Stomach (tissue), 9 donors: ENCODE results near the gene PTPRE. TPM values are rescaled to one million over a fixed set of nuclear protein-coding genes. Genes with fewer than 3 reads are reported as not detected.

ENCODE experiments used
- DNase-seq, 2 donors: peaks; one replicate each; pipeline versions ENCODE4 v3.0.0 to v3.0.0-alpha.2; 2013 to 2019
- H3K27ac ChIP-seq, 5 donors: fragments of 200-600 bp in 4 of 5; sonication (generic) in 4 of 5; one replicate each; pipeline ENCODE4 v1.5.1; 2013 to 2019; ENCODE audit warnings: mild to moderate bottlenecking in 1 of 5, moderate library complexity in 1 of 5
- H3K27me3 ChIP-seq, 3 donors: fragments of 200-600 bp; sonication (generic); one replicate each; pipeline ENCODE4 v1.5.1; 2017 to 2019; ENCODE audit warnings: mixed run types in 1 of 3
- H3K36me3 ChIP-seq, 4 donors: fragments of 200-600 bp; sonication (generic); 1 replicate in 3 of 4; 2 replicates in 1 of 4; pipeline ENCODE4 v1.5.1; 2016 to 2019
- H3K4me1 ChIP-seq, 4 donors: fragments of 200-600 bp; sonication (generic); one replicate each; pipeline ENCODE4 v1.5.1; 2016 to 2019
- H3K4me3 ChIP-seq, 4 donors: fragments of 200-600 bp; sonication (generic) in 3 of 4; one replicate each; pipeline ENCODE4 v1.5.1; 2016 to 2019; ENCODE audit warnings: mild to moderate bottlenecking in 1 of 4
- H3K9me3 ChIP-seq, 4 donors: fragments of 200-600 bp; sonication (generic); one replicate each; pipeline ENCODE4 v1.5.1; 2016 to 2019
- EP300 ChIP-seq: sonication (generic); formaldehyde crosslinking; IDR thresholded peaks from one replicate; pipeline ENCODE4 v1.6.1; 2017; ENCODE audit warnings: antibody characterized with exemption
- POLR2A ChIP-seq, 4 donors: fragments of 450-650 bp; IDR thresholded peaks; one replicate each; pipeline ENCODE4 v1.6.1; 2016; ENCODE audit warnings: antibody characterized with exemption in 4 of 4, control low read depth in 2 of 4, mild to moderate bottlenecking in 1 of 4, moderate library complexity in 1 of 4
- POLR2AphosphoS5 ChIP-seq, 3 donors: sonication (generic); formaldehyde crosslinking; IDR thresholded peaks; one replicate each; pipeline ENCODE4 v1.6.1; 2016; ENCODE audit warnings: antibody characterized with exemption in 3 of 3
- WGBS, 5 donors: extraction: QIAGEN DNeasy Blood & Tissue Kit in 3 of 5; methylation state at CpG; one replicate each; pipeline versions ENCODE4 v1.1.5 to v1.1.7; 2013 to 2018; 5-methylcytosine and 5-hydroxymethylcytosine counted together
- intact Hi-C: fragments of 100-400 bp; cut with DNase I; formaldehyde crosslinking; loops from one replicate; pipeline ENCODE4 v1.15.1; 2023; ENCODE audit warnings: low total_unique reads
- polyA plus RNA-seq, 3 donors: library from polyadenylated mRNA; stranded (reverse); fragments of 200-250 nt; gene quantifications; one replicate each; pipeline ENCODE4 v1.2.3, GENCODE V29; 2013
- total RNA-seq, 5 donors: library from RNA; depleted of rRNA; stranded (reverse); fragments of >200 nt; gene quantifications; one replicate each; pipeline versions ENCODE4 v1.1.0 to v1.2.3, GENCODE V29; 2014 to 2016
- TF ChIP-seq, protein P1 (sequence below), 7 experiments: fragments of 450-650 bp in 4 of 7; fragments of 200-600 bp in 3 of 7; sonication (generic) in 3 of 7; IDR thresholded peaks; one replicate each; pipeline ENCODE4 v1.5.1; 2016 to 2019; ENCODE audit warnings: antibody characterized with exemption in 7 of 7, control low read depth in 2 of 7, mild to moderate bottlenecking in 1 of 7
- donor health status: healthy with polysubstance abuse.
- donor health status: Bipolar disorder and iron deficiency.
- donor health status: healthy.

The PTPRE gene
- total and polyA plus RNA-seq, 8 donors, result 4.0 to 26.4 (median 8.9) TPM

- 82 to 96% (median 85%) methylated on average over 7 of the region's 7 CpGs for WGBS, 5 donors
- Histone ChIP-seq H3K4me1 (peaks cover 13 to 39% (median 16%) of the 10 kb centered on the region in 4 donors), H3K27me3 (no peaks in the 10 kb centered on the region), H3K27ac (peak overlapping the region; percentile 10 to 87 (median 70)), H3K9me3 (no peaks in the 10 kb centered on the region), H3K4me3 (no peak overlapping the region), H3K36me3 (peaks cover 13 to 68% (median 44%) of the 10 kb centered on the region in 4 donors)
- intact Hi-C loops, result no loop called here
- DNase-seq, result no peak
- TF ChIP-seq POLR2AphosphoS5 (IDR thresholded peaks at IDR 0.05) (no peak), POLR2A (IDR thresholded peaks at IDR 0.05) (no peak), EP300 (no peak)
- TF ChIP-seq, protein P1, sequence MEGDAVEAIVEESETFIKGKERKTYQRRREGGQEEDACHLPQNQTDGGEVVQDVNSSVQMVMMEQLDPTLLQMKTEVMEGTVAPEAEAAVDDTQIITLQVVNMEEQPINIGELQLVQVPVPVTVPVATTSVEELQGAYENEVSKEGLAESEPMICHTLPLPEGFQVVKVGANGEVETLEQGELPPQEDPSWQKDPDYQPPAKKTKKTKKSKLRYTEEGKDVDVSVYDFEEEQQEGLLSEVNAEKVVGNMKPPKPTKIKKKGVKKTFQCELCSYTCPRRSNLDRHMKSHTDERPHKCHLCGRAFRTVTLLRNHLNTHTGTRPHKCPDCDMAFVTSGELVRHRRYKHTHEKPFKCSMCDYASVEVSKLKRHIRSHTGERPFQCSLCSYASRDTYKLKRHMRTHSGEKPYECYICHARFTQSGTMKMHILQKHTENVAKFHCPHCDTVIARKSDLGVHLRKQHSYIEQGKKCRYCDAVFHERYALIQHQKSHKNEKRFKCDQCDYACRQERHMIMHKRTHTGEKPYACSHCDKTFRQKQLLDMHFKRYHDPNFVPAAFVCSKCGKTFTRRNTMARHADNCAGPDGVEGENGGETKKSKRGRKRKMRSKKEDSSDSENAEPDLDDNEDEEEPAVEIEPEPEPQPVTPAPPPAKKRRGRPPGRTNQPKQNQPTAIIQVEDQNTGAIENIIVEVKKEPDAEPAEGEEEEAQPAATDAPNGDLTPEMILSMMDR (IDR thresholded peaks at IDR 0.05), result no peak
Measured at GRCh38 chr10:128063736-128064107, 156.8 kb downstream of the PTPRE start.

DNA sequence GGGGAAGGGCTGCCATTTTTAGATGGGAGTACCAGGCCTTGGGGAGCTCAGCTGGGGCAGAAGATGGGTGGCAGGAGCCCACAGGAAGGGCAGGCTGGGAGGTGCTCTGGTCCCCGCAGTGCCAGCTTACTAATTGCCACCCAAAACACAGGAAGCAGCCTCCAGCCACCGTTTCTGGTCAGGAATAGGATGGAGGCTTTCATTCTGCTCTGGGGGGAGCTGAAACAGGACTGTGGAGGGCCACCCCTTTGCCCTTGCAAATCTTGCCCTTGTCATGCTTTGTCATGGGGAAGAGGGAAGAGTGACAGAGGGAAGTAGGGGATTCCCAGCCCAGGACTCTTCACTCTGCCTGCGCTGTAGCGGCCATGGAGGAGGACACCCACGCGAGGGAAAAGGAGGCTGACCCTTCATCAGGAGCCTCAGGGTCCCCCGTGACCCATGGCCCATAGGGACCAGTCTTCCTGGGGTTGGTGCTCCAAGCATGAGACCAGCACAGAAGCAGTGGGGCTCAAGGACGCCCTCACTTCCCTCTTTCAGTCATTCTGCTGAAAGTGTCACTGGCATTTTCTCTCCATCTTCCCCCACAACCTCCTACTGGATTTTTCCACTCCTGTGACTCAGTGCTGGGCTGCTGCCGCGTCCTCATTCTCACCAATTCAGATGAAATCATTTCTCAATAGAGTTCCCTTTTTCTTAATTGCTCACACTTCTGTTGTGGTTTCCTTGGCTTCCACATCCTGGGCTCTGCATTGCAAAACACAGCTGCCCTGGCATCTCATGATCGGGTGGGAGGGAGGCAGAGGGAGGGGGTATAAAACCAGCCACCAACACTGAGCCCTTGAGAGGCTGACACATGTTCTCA is 157.4 kb downstream of the PTPRE start:
- peak overlapping the region; percentile 22 to 87 (median 70) for H3K27ac ChIP-seq
- H3K27me3 ChIP-seq, result no peaks in the 10 kb centered on the region
- intact Hi-C loops, result no loop called here
- peaks cover 13 to 68% (median 44%) of the 10 kb centered on the region in 4 donors for H3K36me3 ChIP-seq
- H3K4me1 ChIP-seq, result peaks cover 13 to 39% (median 16%) of the 10 kb centered on the region in 4 donors
- no peaks in the 10 kb centered on the region for H3K9me3 ChIP-seq
- 64 to 79% (median 69%) methylated on average over 11 of the region's 11 CpGs for WGBS, 5 donors
- TF ChIP-seq EP300, result no peak
- TF ChIP-seq POLR2AphosphoS5 (IDR thresholded peaks at IDR 0.05), result peak in 1 of 3 donors; percentile 26
- TF ChIP-seq, protein P1 (IDR thresholded peaks at IDR 0.05), result no peak
- no peak for TF ChIP-seq POLR2A (IDR thresholded peaks at IDR 0.05)
- DNase-seq, result peak in 1 of 2 donors; percentile 64
- no peak overlapping the region for H3K4me3 ChIP-seq

DNA sequence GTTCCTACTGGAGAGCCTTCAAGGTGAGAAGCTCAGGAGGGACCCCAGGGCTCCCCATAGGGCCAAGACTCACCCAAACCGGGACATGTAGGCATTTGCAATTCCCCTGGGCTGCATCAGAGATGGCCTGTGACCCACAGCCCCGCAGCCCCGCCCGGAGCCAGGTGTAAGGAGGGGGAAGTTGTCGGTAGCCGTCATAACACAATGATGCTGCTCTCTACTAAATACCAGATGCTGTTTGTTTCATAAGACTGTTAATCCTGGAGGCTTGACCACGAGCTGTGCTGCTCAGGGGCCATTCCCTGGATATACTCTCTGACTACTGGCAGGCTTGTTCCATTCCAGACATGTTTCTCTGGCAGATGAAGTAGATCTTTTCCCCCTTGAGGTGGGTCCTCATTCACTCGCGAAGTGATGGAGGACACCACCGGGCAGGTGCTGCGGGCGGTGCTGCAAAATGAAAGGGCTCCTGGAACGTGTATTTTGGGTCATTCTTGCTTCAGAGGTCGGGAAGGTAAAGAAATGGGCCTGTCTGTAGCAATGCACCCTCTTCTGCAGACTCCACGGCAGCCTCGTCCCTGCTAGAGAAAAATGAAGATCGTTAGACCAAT is 158.2 kb downstream of the PTPRE start:
- DNase-seq, result no peak
- Histone ChIP-seq H3K9me3 (no peaks in the 10 kb centered on the region), H3K36me3 (peaks cover 14 to 66% (median 45%) of the 10 kb centered on the region in 4 donors), H3K27me3 (no peaks in the 10 kb centered on the region), H3K27ac (peak overlapping the region; percentile 7 to 87 (median 61)), H3K4me1 (peaks cover 13 to 39% (median 16%) of the 10 kb centered on the region in 4 donors), H3K4me3 (peak overlapping the region in 1 of 4 donors; percentile 5)
- WGBS, 5 donors, result 70 to 76% (median 74%) methylated on average over 17 of the region's 17 CpGs
- intact Hi-C loops, result no loop called here
- TF ChIP-seq POLR2A (IDR thresholded peaks at IDR 0.05) (no peak), POLR2AphosphoS5 (IDR thresholded peaks at IDR 0.05) (no peak), EP300 (no peak)
- TF ChIP-seq, protein P1 (IDR thresholded peaks at IDR 0.05), result no peak

DNA sequence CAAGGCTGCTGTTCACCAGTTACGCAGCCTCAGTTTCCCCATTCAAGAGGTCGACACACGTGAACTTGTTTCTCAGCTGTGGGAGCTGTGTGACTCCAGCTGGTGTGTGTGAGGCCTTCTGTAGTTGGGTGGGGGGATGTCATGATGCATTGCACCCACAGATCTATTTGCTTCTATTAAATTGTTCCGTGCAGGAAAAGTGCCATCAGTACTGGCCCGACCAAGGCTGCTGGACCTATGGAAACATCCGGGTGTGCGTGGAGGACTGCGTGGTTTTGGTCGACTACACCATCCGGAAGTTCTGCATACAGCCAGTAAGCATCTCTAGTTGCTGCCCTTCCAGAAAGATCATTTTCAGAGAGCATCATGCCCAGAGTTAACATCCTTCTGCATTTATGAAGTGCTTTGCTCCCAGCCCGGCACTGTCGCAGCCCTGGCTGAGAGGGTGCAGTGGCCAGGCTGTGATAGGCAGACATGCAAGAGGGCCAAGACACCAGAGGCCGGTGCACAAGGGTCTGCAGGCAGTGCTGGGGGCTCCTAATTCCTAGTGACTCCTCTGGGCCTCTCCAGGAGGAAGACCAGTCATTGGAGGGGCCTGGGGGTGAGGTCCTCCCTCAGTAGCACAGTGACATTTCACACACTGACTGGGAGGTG is 159.1 kb downstream of the PTPRE start:
- Histone ChIP-seq H3K4me3 (no peak overlapping the region), H3K4me1 (peaks cover 13 to 39% (median 16%) of the 10 kb centered on the region in 4 donors), H3K27ac (peak overlapping the region in 2 of 5 donors; percentile 81 to 87), H3K9me3 (no peaks in the 10 kb centered on the region), H3K36me3 (peaks cover 17 to 66% (median 49%) of the 10 kb centered on the region in 4 donors), H3K27me3 (no peaks in the 10 kb centered on the region)
- intact Hi-C loops, result no loop called here
- 83 to 96% (median 92%) methylated on average over 13 of the region's 13 CpGs for WGBS, 5 donors
- TF ChIP-seq POLR2AphosphoS5 (IDR thresholded peaks at IDR 0.05), result no peak
- TF ChIP-seq POLR2A (IDR thresholded peaks at IDR 0.05), result no peak
- TF ChIP-seq, protein P1 (IDR thresholded peaks at IDR 0.05), result no peak
- no peak for TF ChIP-seq EP300
- DNase-seq, result no peak
